GM12891 (cell line): ENCODE data around the gene MEIS1.

Experiments
- POLR2A ChIP-seq: IDR thresholded peaks from 2 replicates; pipeline ENCODE4 v1.6.1; 2011; ENCODE audit warnings: low read depth, low read length, control low read depth
- POLR2AphosphoS5 ChIP-seq: IDR thresholded peaks from 2 replicates; pipeline ENCODE4 v1.6.1; 2011; ENCODE audit warnings: low read depth, low read length, control low read depth
- TAF1 ChIP-seq: IDR thresholded peaks from 2 replicates; pipeline ENCODE4 v1.6.1; 2011; ENCODE audit warnings: low read depth, low read length, control low read depth

DNA sequence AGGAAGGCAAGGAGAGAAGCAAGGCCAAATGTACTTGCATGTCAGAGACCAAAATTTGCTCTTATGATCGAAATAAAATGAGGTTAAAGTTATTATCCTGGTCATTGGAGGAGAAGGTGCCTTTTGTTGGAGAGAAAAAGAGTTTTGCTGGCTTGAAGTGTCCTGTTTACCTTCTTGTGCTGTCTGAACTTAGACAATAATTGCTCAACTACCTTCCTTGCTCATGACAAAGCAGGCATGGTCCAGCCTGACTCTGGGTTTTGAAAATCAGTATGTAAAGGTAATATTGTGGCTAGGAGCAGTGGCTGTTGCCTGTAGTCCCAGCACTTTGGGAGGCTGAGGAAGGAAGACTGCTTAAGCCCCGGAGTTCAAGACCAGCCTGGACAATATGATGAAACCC lies 89.1 kb downstream of the MEIS1 start:
- TF ChIP-seq POLR2AphosphoS5 (no peak), POLR2A (no peak), TAF1 (no peak)
